Measurements from ENCODE around the gene ELL.

Gene ELL

GRCh38 chr19:18521692-18522123 is at the start of gene ELL:
TSS of gene ELL (minus strand) at chr19:18522070. CDS start at chr19:18522055, 15 bp downstream.
- TF ChIP-seq CTCF (IDR thresholded peaks at IDR 0.05; ENCODE audit: insufficient read depth, low read length, poor library complexity, severe bottlenecking) (no peak), EZH2phosphoT487 (conservative IDR thresholded peaks at IDR 0.05; ENCODE audit: low read length) (no peak)
- Histone ChIP-seq H3K4me3 (ENCODE audit: insufficient read depth, low read length, poor library complexity, severe bottlenecking) (peak within 1 kb of the TSS; percentile 76), H3K79me2 (ENCODE audit: insufficient read depth, low read length) (peaks cover 49% of the 10 kb centered on the region), H3K36me3 (ENCODE audit: low read length) (no peaks in the 10 kb centered on the region), H2AFZ (ENCODE audit: low read depth, low read length, severe bottlenecking) (peak within 1 kb of the TSS; percentile 75), H3K9me2 (replicated peaks; ENCODE audit: insufficient read depth, low read length) (no peaks in the 10 kb centered on the region), H3K27ac (ENCODE audit: low read depth, low read length) (peak within 1 kb of the TSS; percentile 76), H3K9me3 (ENCODE audit: insufficient read depth, low read length) (no peaks in the 10 kb centered on the region), H3K27me3 (ENCODE audit: low read length) (no peaks in the 10 kb centered on the region), H3F3A (ENCODE audit: insufficient read depth) (no peaks in the 10 kb centered on the region), H3K4me2 (ENCODE audit: low read depth, low read length, poor library complexity, severe bottlenecking) (peak within 1 kb of the TSS; percentile 86), H4K20me1 (ENCODE audit: low read depth, low read length) (no peaks in the 10 kb centered on the region), H3K9ac (ENCODE audit: low read length) (peak within 1 kb of the TSS; percentile 91)

- no peak for TF ChIP-seq CTCF (IDR thresholded peaks at IDR 0.05; ENCODE audit: insufficient read depth, low read length, poor library complexity, severe bottlenecking)
- no peak for TF ChIP-seq EZH2phosphoT487 (conservative IDR thresholded peaks at IDR 0.05; ENCODE audit: low read length)
- Histone ChIP-seq H3K79me2 (ENCODE audit: insufficient read depth, low read length) (peaks cover 17% of the 10 kb centered on the region), H4K20me1 (ENCODE audit: low read depth, low read length) (peaks cover 6% of the 10 kb centered on the region; the same call in 1 of the 2 replicates), H3F3A (ENCODE audit: insufficient read depth) (peaks cover 7% of the 10 kb centered on the region; the same call in 1 of the 2 replicates), H3K4me2 (ENCODE audit: low read depth, low read length, poor library complexity, severe bottlenecking) (no peak overlapping the region), H3K9ac (ENCODE audit: low read length) (no peak overlapping the region), H3K27me3 (ENCODE audit: low read length) (no peaks in the 10 kb centered on the region), H3K4me3 (ENCODE audit: insufficient read depth, low read length, poor library complexity, severe bottlenecking) (no peak overlapping the region), H3K27ac (ENCODE audit: low read depth, low read length) (no peak overlapping the region), H2AFZ (ENCODE audit: low read depth, low read length, severe bottlenecking) (no peak overlapping the region), H3K9me2 (replicated peaks; ENCODE audit: insufficient read depth, low read length) (no peaks in the 10 kb centered on the region), H3K36me3 (ENCODE audit: low read length) (peaks cover 4% of the 10 kb centered on the region; the same call in 1 of the 2 replicates), H3K9me3 (ENCODE audit: insufficient read depth, low read length) (no peaks in the 10 kb centered on the region)
Observed at GRCh38 chr19:18568367-18568766, 46.5 kb upstream of the ELL start.

GRCh38 chr19:18566953-18567352 is 45.1 kb upstream of the ELL start:
- no peak overlapping the region for H3K4me2 ChIP-seq (ENCODE audit: low read depth, low read length, poor library complexity, severe bottlenecking)
- no peak overlapping the region for H3K9ac ChIP-seq (ENCODE audit: low read length)
- peaks cover 3% of the 10 kb centered on the region for H3K79me2 ChIP-seq (ENCODE audit: insufficient read depth, low read length)
- H3K4me3 ChIP-seq (ENCODE audit: insufficient read depth, low read length, poor library complexity, severe bottlenecking), result no peak overlapping the region
- no peak overlapping the region for H2AFZ ChIP-seq (ENCODE audit: low read depth, low read length, severe bottlenecking)
- H4K20me1 ChIP-seq (ENCODE audit: low read depth, low read length), result no peaks in the 10 kb centered on the region
- no peak overlapping the region for H3K27ac ChIP-seq (ENCODE audit: low read depth, low read length)
- H3K27me3 ChIP-seq (ENCODE audit: low read length), result no peaks in the 10 kb centered on the region
- H3K36me3 ChIP-seq (ENCODE audit: low read length), result peaks cover 2% of the 10 kb centered on the region; the same call in 1 of the 2 replicates
- TF ChIP-seq EZH2phosphoT487 (conservative IDR thresholded peaks at IDR 0.05; ENCODE audit: low read length), result no peak
- TF ChIP-seq CTCF (IDR thresholded peaks at IDR 0.05; ENCODE audit: insufficient read depth, low read length, poor library complexity, severe bottlenecking), result no peak
- no peaks in the 10 kb centered on the region for H3K9me2 ChIP-seq (replicated peaks; ENCODE audit: insufficient read depth, low read length)
- no peaks in the 10 kb centered on the region for H3K9me3 ChIP-seq (ENCODE audit: insufficient read depth, low read length)
- peaks cover 7% of the 10 kb centered on the region; the same call in 1 of the 2 replicates for H3F3A ChIP-seq (ENCODE audit: insufficient read depth)
